Endothelial cell of umbilical vein (primary cell): ENCODE measurements around the gene NABP1. TPM values are rescaled to one million over a fixed set of nuclear protein-coding genes. Genes with fewer than 3 reads are reported as not detected.

Source experiments
- BruUV-seq: library from RNA; stranded (reverse); fragments of 400-500 nt; replicated peaks from 2 replicates; lab custom pipeline; 2021; lab: Mats Ljungman, UMichigan
- CTCF ChIA-PET: fragments of 300-600, 350-600 bp; sonication (Branson Sonifier 250); formaldehyde crosslinking; loops from one replicate; lab custom pipeline; 2021; ENCODE audit warnings: antibody characterized with exemption, inconsistent platforms; lab: Charles Lee
- POLR2A ChIA-PET: fragments of 300-600, 350-600 bp; sonication (Branson Sonifier 250); formaldehyde crosslinking; loops from one replicate; lab custom pipeline; 2021; ENCODE audit warnings: antibody characterized with exemption, inconsistent platforms; lab: Charles Lee
- DNase-seq: peaks from one replicate; pipeline ENCODE4 v3.0.0-alpha.2; 2011; ENCODE audit warnings: low read depth, low spot score
- FAIRE-seq: peaks from 2 replicates; lab custom pipeline; 2011; peaks lifted over from hg19 to GRCh38; lab: Jason Lieb, UNC
- H2AFZ ChIP-seq: 2 replicates; pipeline ENCODE4 v1.6.0; 2012; ENCODE audit warnings: low read depth, low read length, control low read depth, inconsistent platforms
- H3K27ac ChIP-seq: 2 replicates; pipeline ENCODE4 v1.5.1; 2011; ENCODE audit warnings: low read depth, mild to moderate bottlenecking, control low read depth, low read length, moderate library complexity; ENCODE audit not compliant: insufficient read depth
- H3K27me3 ChIP-seq, 2 experiments: 2 replicates each; pipeline versions ENCODE4 v1.6.0 to v1.6.1; 2011; ENCODE audit warnings: low read length in 2 of 2, mixed read lengths in 1 of 2; ENCODE audit not compliant: control insufficient read depth in 2 of 2, insufficient read depth in 2 of 2
- H3K36me3 ChIP-seq, 2 experiments: 2 replicates in 1 of 2; 3 replicates in 1 of 2; pipeline ENCODE4 v1.5.1; 2011; ENCODE audit warnings: low read length in 2 of 2, mild to moderate bottlenecking in 1 of 2, moderate library complexity in 1 of 2; ENCODE audit not compliant: control insufficient read depth in 2 of 2, insufficient read depth in 2 of 2; ENCODE audit errors: extremely low read depth in 1 of 2
- H3K4me1 ChIP-seq: 3 replicates; pipeline ENCODE4 v1.5.1; 2011; ENCODE audit warnings: mild to moderate bottlenecking, low read length; ENCODE audit not compliant: control insufficient read depth, insufficient read depth; ENCODE audit errors: extremely low read depth
- H3K4me2 ChIP-seq: 2 replicates; pipeline ENCODE4 v1.6.1; 2011; ENCODE audit warnings: low read length, control low read depth, mixed read lengths; ENCODE audit not compliant: insufficient read depth
- H3K4me3 ChIP-seq, 3 experiments: fragments of 200-600 bp in 1 of 3; sonication (generic), shearing (Covaris generic) in 1 of 3; replicated peaks in 1 of 3; 2 replicates each; pipeline ENCODE4 v1.5.1; 2011 to 2016; ENCODE audit warnings: control low read depth in 3 of 3, low read length in 3 of 3, mild to moderate bottlenecking in 2 of 3, inconsistent platforms in 1 of 3, low read depth in 1 of 3, moderate library complexity in 1 of 3; ENCODE audit not compliant: insufficient read depth in 1 of 3
- H3K79me2 ChIP-seq: 2 replicates; pipeline ENCODE4 v1.6.0; 2012; ENCODE audit warnings: low read length, inconsistent platforms; ENCODE audit not compliant: control insufficient read depth, insufficient read depth
- H3K9ac ChIP-seq: replicated peaks from 2 replicates; pipeline ENCODE3; 2011; ENCODE audit warnings: low read length, control low read depth; ENCODE audit not compliant: insufficient read depth; ENCODE audit errors: extremely low read depth
- H3K9me1 ChIP-seq: replicated peaks from 3 replicates; pipeline ENCODE4 v1.6.0; 2011; ENCODE audit warnings: mild to moderate bottlenecking, low read length; ENCODE audit not compliant: control insufficient read depth, insufficient read depth; ENCODE audit errors: extremely low read depth
- H3K9me3 ChIP-seq: replicated peaks from 2 replicates; pipeline ENCODE4 v1.5.1; 2012; ENCODE audit warnings: low read length, inconsistent platforms; ENCODE audit not compliant: control insufficient read depth, insufficient read depth
- H4K20me1 ChIP-seq: replicated peaks from 2 replicates; pipeline ENCODE3; 2011; ENCODE audit warnings: mild to moderate bottlenecking, low read length; ENCODE audit not compliant: control insufficient read depth, insufficient read depth; ENCODE audit errors: extremely low read depth
- EZH2 ChIP-seq: IDR thresholded peaks from 2 replicates; pipeline ENCODE4 v1.6.1; 2012; ENCODE audit warnings: borderline replicate concordance, low read depth, mild to moderate bottlenecking, moderate library complexity, low read length, inconsistent platforms; ENCODE audit not compliant: severe bottlenecking
- FOS ChIP-seq: IDR thresholded peaks from 2 replicates; pipeline ENCODE4 v1.6.1; 2011; ENCODE audit warnings: mild to moderate bottlenecking, low read length, moderate library complexity, borderline replicate concordance; ENCODE audit not compliant: insufficient read depth
- MYC ChIP-seq: IDR thresholded peaks from one replicate; pipeline ENCODE4 v1.6.1; 2011; ENCODE audit warnings: mild to moderate bottlenecking, low read depth, low read length
- POLR2A ChIP-seq: IDR thresholded peaks from 2 replicates; pipeline ENCODE4 v1.6.1; 2012; ENCODE audit warnings: low read depth, mild to moderate bottlenecking, control low read depth, low read length
- dilution Hi-C: fragments of 300-500 bp; cut with MboI; formaldehyde crosslinking; loops from one replicate; pipeline ENCODE4 v1.15.0; 2019; ENCODE audit warnings: low sequenced_read_pairs; ENCODE audit not compliant: extremely low pct_ligation_motif_present
- intact Hi-C: fragments of 100-400 bp; cut with micrococcal nuclease; formaldehyde crosslinking; loops from one replicate; pipeline ENCODE4 v1.10.0; 2022
- polyA plus RNA-seq, 4 experiments: library from polyadenylated mRNA; depleted of rRNA in 3 of 4; stranded (reverse) in 3 of 4; unstranded in 1 of 4; fragments of >200 nt; gene quantifications; 2 replicates each; pipeline versions ENCODE4 v1.2.1 to v1.2.3, GENCODE V29; 2011 to 2012; ENCODE audit warnings: missing spikeins in 1 of 4
- total RNA-seq: library from RNA; stranded (reverse); gene quantifications from 2 replicates; pipeline ENCODE4 v1.2.3, GENCODE V29; 2021

Gene NABP1
- total and polyA plus RNA-seq, 2 donors (not counting 3 experiments of a cell fraction or from before 2014, with no cell fraction given), result 14.7 to 47.6 TPM

GRCh38 chr2:191715471-191715870 is 37.5 kb downstream of the NABP1 start:
- TF ChIP-seq POLR2A, result no peak
- no peak for TF ChIP-seq FOS
- no peak overlapping the region for H3K4me2 ChIP-seq
- POLR2A ChIA-PET, result no interaction called here

GRCh38 chr2:191719261-191719660 is 41.3 kb downstream of the NABP1 start:
- no peak for FAIRE-seq
- no peak for TF ChIP-seq MYC
- TF ChIP-seq EZH2, result no peak
- no TSS peak for BruUV-seq
- ChIA-PET CTCF (no interaction called here), POLR2A (no interaction called here)
- Histone ChIP-seq H3K79me2 (no peaks in the 10 kb centered on the region), H3K9me1 (no peaks in the 10 kb centered on the region), H3K9ac (no peak overlapping the region), H3K4me3 (no peak overlapping the region), H4K20me1 (no peaks in the 10 kb centered on the region), H3K4me2 (no peak overlapping the region), H2AFZ (no peak overlapping the region), H3K4me1 (no peaks in the 10 kb centered on the region), H3K36me3 (no peaks in the 10 kb centered on the region), H3K27me3 (peaks cover 0 to 3% of the 10 kb centered on the region in 2 experiments), H3K27ac (no peak overlapping the region), H3K9me3 (no peaks in the 10 kb centered on the region)
- no peak for DNase-seq
- intact Hi-C loops (no loop called here), dilution Hi-C loops (loop anchor here (25.0 kb wide), 1 partner anchor 157 kb away; no protein-coding TSS in a partner anchor)

More at GRCh38 chr2:191715471-191715870, 37.5 kb downstream of the NABP1 start:
- no peak overlapping the region for H3K27ac ChIP-seq
- FAIRE-seq, result no peak
- H3K36me3 ChIP-seq, result no peaks in the 10 kb centered on the region
- no peak overlapping the region for H2AFZ ChIP-seq
- no peak overlapping the region for H3K4me3 ChIP-seq
- H3K9me1 ChIP-seq, result no peaks in the 10 kb centered on the region
- H3K79me2 ChIP-seq, result no peaks in the 10 kb centered on the region
- no peaks in the 10 kb centered on the region for H3K4me1 ChIP-seq
- peaks cover 0 to 3% of the 10 kb centered on the region in 2 experiments for H3K27me3 ChIP-seq
- DNase-seq, result no peak
- dilution Hi-C loops (loop anchor here (25.0 kb wide), 1 partner anchor 153 kb away; no protein-coding TSS in a partner anchor), intact Hi-C loops (no loop called here)
- no peak overlapping the region for H3K9ac ChIP-seq
- no peaks in the 10 kb centered on the region for H3K9me3 ChIP-seq
- H4K20me1 ChIP-seq, result no peaks in the 10 kb centered on the region
- BruUV-seq, result no TSS peak
- CTCF ChIA-PET, result interaction anchor here (0.7 to 1.4 kb wide), 4 partner anchors 10 to 177 kb away, joined by 3 read pairs; no protein-coding TSS in a partner anchor
